HG02938 (cell line): ENCODE results near the gene ZACN.
A peak's percentile ranks its signal among the peaks of the same experiment; 100 is the strongest.
"Not testable (repeated sequence)": the region's sequence is repeated elsewhere in the genome, so short reads cannot be mapped to it uniquely, and the experiment has no call there.

Experiments used
- ATAC-seq: cut with Tn5 transposase; IDR thresholded peaks from one replicate; pipeline ENCODE4 v1.9.1; 2021; ENCODE audit warnings: mild to moderate bottlenecking, moderate library complexity; ENCODE audit not compliant: unreplicated experiment

ZACN gene

GRCh38 chr17:76053246-76054111 lies 25.5 kb upstream of the ZACN start:
- ATAC-seq: no peak

GRCh38 chr17:76054112-76054476 lies 24.9 kb upstream of the ZACN start:
- ATAC-seq: no peak

GRCh38 chr17:76056882-76057281 lies 22.1 kb upstream of the ZACN start:
- no peak for ATAC-seq

GRCh38 chr17:76058264-76058663 lies 20.7 kb upstream of the ZACN start:
- ATAC-seq: not testable (repeated sequence)

GRCh38 chr17:76063875-76064546 lies 15.0 kb upstream of the ZACN start:
- no peak for ATAC-seq

GRCh38 chr17:76065775-76066174 lies 13.2 kb upstream of the ZACN start:
- ATAC-seq: no peak

GRCh38 chr17:76071531-76072147 lies 7.3 kb upstream of the ZACN start:
- ATAC-seq: no peak

GRCh38 chr17:76072148-76072858 lies 6.7 kb upstream of the ZACN start, which contains the start of gene SRP68:
Gene SRP68, minus strand, starts transcription at chr17:76072517. Its CDS starts 26 bp downstream, at chr17:76072491.
- ATAC-seq: peak; percentile 70

- no peak for ATAC-seq
Measured at GRCh38 chr17:76074390-76075363, 4.3 kb upstream of the ZACN start, which contains the start of gene GALR2. Gene GALR2, plus strand, starts transcription at chr17:76074781. Its CDS starts 103 bp downstream, at chr17:76074884.

GRCh38 chr17:76075364-76076145 lies 3.4 kb upstream of the ZACN start:
- ATAC-seq: no peak

- no peak for ATAC-seq
Measured at GRCh38 chr17:76076146-76076764, 2.7 kb upstream of the ZACN start.

GRCh38 chr17:76076765-76077583 lies 2.0 kb upstream of the ZACN start:
- no peak for ATAC-seq

GRCh38 chr17:76077584-76078110 lies 1.3 kb upstream of the ZACN start:
- ATAC-seq: no peak

- not testable (repeated sequence) for ATAC-seq
Measured at GRCh38 chr17:76078370-76078769, 612 bp upstream of the ZACN start.

GRCh38 chr17:76079535-76079955 lies 563 bp downstream of the ZACN start:
- ATAC-seq: no peak

- no peak for ATAC-seq
Measured at GRCh38 chr17:76079956-76080767, 1.2 kb downstream of the ZACN start.
